ENCODE data around the gene LY6G6F. TPM values are rescaled to one million over a fixed set of nuclear protein-coding genes. Genes with fewer than 3 reads are reported as not detected.
A peak's percentile ranks its signal among the peaks of the same experiment; 100 is the strongest.

Gene LY6G6F
- total and polyA plus RNA-seq, 2 donors (not counting 3 experiments of a cell fraction or from before 2014, with no cell fraction given): not detected

DNA sequence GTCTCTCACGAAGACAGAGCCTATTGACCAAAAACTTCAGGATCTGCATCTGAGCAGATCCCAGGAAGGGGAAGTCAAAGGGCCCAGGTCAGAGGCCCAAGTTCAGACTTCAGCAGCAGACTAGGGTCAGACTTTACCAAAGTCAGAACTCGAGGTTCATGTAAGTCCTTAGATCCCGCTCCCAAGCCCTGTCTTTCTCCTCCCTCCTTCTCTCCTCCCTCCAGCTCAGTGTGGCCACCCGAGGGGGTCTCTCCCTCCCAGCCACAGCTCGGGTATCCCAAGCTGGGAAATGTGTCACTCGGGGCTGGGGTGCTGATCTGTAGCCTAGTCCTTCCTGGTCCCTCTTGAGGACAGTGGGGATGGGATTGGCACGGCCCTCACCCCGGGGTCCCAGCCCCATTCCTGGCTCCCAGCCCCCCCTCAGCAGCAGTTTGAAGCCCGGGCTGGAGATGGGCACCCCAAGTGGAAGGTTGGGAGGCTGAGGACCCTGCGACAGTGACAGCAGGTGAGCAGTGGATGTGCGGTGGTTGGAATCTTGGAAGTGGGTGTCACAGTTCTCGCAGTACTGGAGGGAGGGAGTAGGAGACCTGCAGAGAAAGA, 44.4 kb upstream of the LY6G6F start:
- no peaks in the 10 kb centered on the region for H3K9me3 ChIP-seq (replicated peaks; ENCODE audit: control insufficient read depth, insufficient read depth, low read length)
- peaks cover 40% of the 10 kb centered on the region for H3K79me2 ChIP-seq (ENCODE audit: control insufficient read depth, insufficient read depth, low read length)
- BruUV-seq (replicated peaks): no TSS peak
- no peak for DNase-seq (ENCODE audit: low read depth, low spot score)
- POLR2A ChIA-PET: interaction anchor here (2.1 kb wide), 1 partner anchor 10 kb away, joined by 13 read pairs; the partner anchor contains the start of gene BAG6
- FAIRE-seq: no peak
- peaks cover 50% of the 10 kb centered on the region for H3K4me1 ChIP-seq (ENCODE audit: control insufficient read depth, extremely low read depth, insufficient read depth, low read length)
- H3K9ac ChIP-seq (replicated peaks; ENCODE audit: extremely low read depth, insufficient read depth, low read length): no peak overlapping the region
- H3K27ac ChIP-seq (ENCODE audit: insufficient read depth, low read depth, low read length): no peak overlapping the region
- dilution Hi-C loops (cut with MboI; ENCODE audit: extremely low pct_ligation_motif_present, low sequenced_read_pairs) (no loop called here), intact Hi-C loops (cut with micrococcal nuclease) (loop anchor here (5.0 to 10.0 kb wide), 2 partner anchors 170 to 533 kb away; partner anchors contain the start of genes GPSM3 and PBX2)
- H4K20me1 ChIP-seq (replicated peaks; ENCODE audit: control insufficient read depth, extremely low read depth, insufficient read depth, low read length): no peaks in the 10 kb centered on the region
- no peak overlapping the region for H2AFZ ChIP-seq (ENCODE audit: low read depth, low read length)
- no peak overlapping the region for H3K4me3 ChIP-seq (replicated peaks in 1 of 3; ENCODE audit: insufficient read depth in 1 of 3, low read depth in 1 of 3, low read length in 3 of 3)
- CTCF ChIA-PET: interaction anchor here (1.0 to 5.7 kb wide), 2 partner anchors 10 to 160 kb away, joined by 4 to 38 read pairs; partner anchors contain the start of gene BAG6
- no peaks in the 10 kb centered on the region for H3K27me3 ChIP-seq (ENCODE audit: control insufficient read depth in 2 of 2, insufficient read depth in 2 of 2, low read length in 2 of 2)
- H3K9me1 ChIP-seq (replicated peaks; ENCODE audit: control insufficient read depth, extremely low read depth, insufficient read depth, low read length): no peaks in the 10 kb centered on the region
- no peak for TF ChIP-seq MYC (IDR thresholded peaks at IDR 0.05; ENCODE audit: low read depth, low read length)
- no peak for TF ChIP-seq POLR2A (IDR thresholded peaks at IDR 0.05; ENCODE audit: low read depth, low read length)
- no peak overlapping the region for H3K4me2 ChIP-seq (ENCODE audit: insufficient read depth, low read length)
- peaks cover 2 to 3% of the 10 kb centered on the region in 2 experiments for H3K36me3 ChIP-seq (ENCODE audit: control insufficient read depth in 2 of 2, extremely low read depth in 1 of 2, insufficient read depth in 2 of 2, low read length in 2 of 2)

DNA sequence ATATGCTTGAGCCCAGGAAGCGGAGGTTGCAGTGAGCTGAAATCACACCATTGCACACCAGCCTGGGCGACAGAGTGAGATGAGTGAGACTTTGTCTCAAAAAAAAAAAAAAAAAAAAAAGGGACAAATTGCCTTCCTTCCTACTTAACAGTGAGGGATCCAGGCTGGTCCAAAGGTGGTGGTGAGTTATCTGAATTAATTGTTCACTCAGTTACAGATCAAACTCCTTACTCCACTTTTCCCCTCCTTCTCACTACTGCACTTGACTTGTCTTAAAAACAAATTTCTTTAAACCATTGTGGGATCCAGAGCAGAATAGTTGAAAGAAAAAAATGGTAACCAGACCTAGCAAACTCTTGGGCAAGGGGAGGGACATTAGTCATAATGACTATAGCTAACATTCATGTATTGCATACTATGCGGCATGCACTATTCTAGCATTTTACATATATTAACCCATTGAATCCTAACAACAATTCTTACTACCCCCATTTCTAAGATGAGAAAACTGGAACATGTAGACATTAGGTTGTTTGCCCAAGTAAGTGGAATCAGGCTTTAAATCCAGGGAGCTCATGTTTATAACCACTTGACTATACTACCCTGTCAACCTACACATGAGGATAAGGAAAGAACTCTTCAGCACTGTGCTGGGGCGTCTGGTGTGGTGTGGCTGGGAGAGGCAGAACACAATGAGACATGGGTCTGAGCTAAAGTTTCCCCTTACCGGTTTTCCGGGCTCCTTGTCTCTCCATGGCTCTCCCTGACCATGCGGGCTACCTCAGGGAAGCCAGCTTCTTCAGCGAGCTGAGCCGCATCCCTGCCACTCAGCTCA, 43.3 kb upstream of the LY6G6F start:
- Histone ChIP-seq H3K4me2 (ENCODE audit: insufficient read depth, low read length) (peak overlapping the region; percentile 86), H4K20me1 (replicated peaks; ENCODE audit: control insufficient read depth, extremely low read depth, insufficient read depth, low read length) (no peaks in the 10 kb centered on the region), H3K4me3 (replicated peaks in 1 of 3; ENCODE audit: insufficient read depth in 1 of 3, low read depth in 1 of 3, low read length in 3 of 3) (peak overlapping the region in 2 of 3 experiments; percentile 70 to 94), H3K79me2 (ENCODE audit: control insufficient read depth, insufficient read depth, low read length) (peaks cover 46% of the 10 kb centered on the region), H3K4me1 (ENCODE audit: control insufficient read depth, extremely low read depth, insufficient read depth, low read length) (peaks cover 44% of the 10 kb centered on the region), H3K36me3 (ENCODE audit: control insufficient read depth in 2 of 2, extremely low read depth in 1 of 2, insufficient read depth in 2 of 2, low read length in 2 of 2) (peaks cover 7 to 10% of the 10 kb centered on the region in 2 experiments), H3K9me1 (replicated peaks; ENCODE audit: control insufficient read depth, extremely low read depth, insufficient read depth, low read length) (no peaks in the 10 kb centered on the region), H3K9ac (replicated peaks; ENCODE audit: extremely low read depth, insufficient read depth, low read length) (no peak overlapping the region), H3K27ac (ENCODE audit: insufficient read depth, low read depth, low read length) (peak overlapping the region; percentile 14), H3K27me3 (ENCODE audit: control insufficient read depth in 2 of 2, insufficient read depth in 2 of 2, low read length in 2 of 2) (no peaks in the 10 kb centered on the region), H3K9me3 (replicated peaks; ENCODE audit: control insufficient read depth, insufficient read depth, low read length) (no peaks in the 10 kb centered on the region), H2AFZ (ENCODE audit: low read depth, low read length) (no peak overlapping the region)
- no peak for FAIRE-seq
- dilution Hi-C loops (cut with MboI; ENCODE audit: extremely low pct_ligation_motif_present, low sequenced_read_pairs) (no loop called here), intact Hi-C loops (cut with micrococcal nuclease) (loop anchor here (5.0 to 10.0 kb wide), 2 partner anchors 171 to 531 kb away; partner anchors contain the start of genes GPSM3 and PBX2)
- no peak for DNase-seq (ENCODE audit: low read depth, low spot score)
- ChIA-PET POLR2A (interaction anchor here (0.9 to 1.0 kb wide), 2 partner anchors 11 to 164 kb away, joined by 3 to 5 read pairs; partner anchors contain the start of genes BAG6 and HSPA1B), CTCF (interaction anchor here (0.8 to 5.7 kb wide), 6 partner anchors 11 to 159 kb away, joined by 3 to 38 read pairs (median 4); partner anchors contain the start of genes BAG6 and LSM2)
- BruUV-seq (replicated peaks): no TSS peak
- TF ChIP-seq, protein P1, sequence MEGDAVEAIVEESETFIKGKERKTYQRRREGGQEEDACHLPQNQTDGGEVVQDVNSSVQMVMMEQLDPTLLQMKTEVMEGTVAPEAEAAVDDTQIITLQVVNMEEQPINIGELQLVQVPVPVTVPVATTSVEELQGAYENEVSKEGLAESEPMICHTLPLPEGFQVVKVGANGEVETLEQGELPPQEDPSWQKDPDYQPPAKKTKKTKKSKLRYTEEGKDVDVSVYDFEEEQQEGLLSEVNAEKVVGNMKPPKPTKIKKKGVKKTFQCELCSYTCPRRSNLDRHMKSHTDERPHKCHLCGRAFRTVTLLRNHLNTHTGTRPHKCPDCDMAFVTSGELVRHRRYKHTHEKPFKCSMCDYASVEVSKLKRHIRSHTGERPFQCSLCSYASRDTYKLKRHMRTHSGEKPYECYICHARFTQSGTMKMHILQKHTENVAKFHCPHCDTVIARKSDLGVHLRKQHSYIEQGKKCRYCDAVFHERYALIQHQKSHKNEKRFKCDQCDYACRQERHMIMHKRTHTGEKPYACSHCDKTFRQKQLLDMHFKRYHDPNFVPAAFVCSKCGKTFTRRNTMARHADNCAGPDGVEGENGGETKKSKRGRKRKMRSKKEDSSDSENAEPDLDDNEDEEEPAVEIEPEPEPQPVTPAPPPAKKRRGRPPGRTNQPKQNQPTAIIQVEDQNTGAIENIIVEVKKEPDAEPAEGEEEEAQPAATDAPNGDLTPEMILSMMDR (IDR thresholded peaks at IDR 0.05; ENCODE audit: extremely low read depth in 1 of 2, insufficient read depth in 1 of 2, low read depth in 1 of 2, low read length in 2 of 2): no peak
- TF ChIP-seq JUN (IDR thresholded peaks at IDR 0.05; ENCODE audit: borderline replicate concordance, insufficient read depth, insufficient read length, low read depth) (no peak), GATA2 (IDR thresholded peaks at IDR 0.05; ENCODE audit: insufficient read depth, insufficient read length, low read depth, low read length) (no peak), POLR2A (IDR thresholded peaks at IDR 0.05; ENCODE audit: low read depth, low read length) (no peak), POLR2AphosphoS5 (IDR thresholded peaks at IDR 0.05; ENCODE audit: insufficient read depth, low read depth, low read length) (no peak), EZH2 (IDR thresholded peaks at IDR 0.05; ENCODE audit: borderline replicate concordance, low read depth, low read length, severe bottlenecking) (no peak), MYC (IDR thresholded peaks at IDR 0.05; ENCODE audit: low read depth, low read length) (no peak), FOS (IDR thresholded peaks at IDR 0.05; ENCODE audit: borderline replicate concordance, insufficient read depth, low read length) (no peak)
- TF ChIP-seq, protein P2, sequence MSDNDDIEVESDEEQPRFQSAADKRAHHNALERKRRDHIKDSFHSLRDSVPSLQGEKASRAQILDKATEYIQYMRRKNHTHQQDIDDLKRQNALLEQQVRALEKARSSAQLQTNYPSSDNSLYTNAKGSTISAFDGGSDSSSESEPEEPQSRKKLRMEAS (IDR thresholded peaks at IDR 0.05; ENCODE audit: insufficient read depth, insufficient read length): no peak

Data from endothelial cell of umbilical vein (primary cell).